Liver (tissue), 9 donors: ENCODE measurements around the gene UPF3A. TPM values are rescaled to one million over a fixed set of nuclear protein-coding genes. Genes with fewer than 3 reads are reported as not detected.

Experiments used
- DNase-seq: peaks from one replicate; pipeline ENCODE4 v3.0.0-alpha.2; 2017; ENCODE audit warnings: low spot score
- H3K27ac ChIP-seq, 2 donors: one replicate each; pipeline ENCODE4 v1.7.0; 2013; ENCODE audit warnings: inconsistent platforms in 2 of 2, low read length in 2 of 2, control low read depth in 1 of 2, low read depth in 1 of 2, mild to moderate bottlenecking in 1 of 2
- H3K27me3 ChIP-seq, 4 donors: one replicate each; pipeline versions ENCODE4 v1.6.1 to v1.7.0; 2013; ENCODE audit warnings: low read length in 3 of 4, inconsistent platforms in 1 of 4, mild to moderate bottlenecking in 1 of 4, moderate library complexity in 1 of 4; ENCODE audit not compliant: control insufficient read depth in 4 of 4, insufficient read depth in 4 of 4
- H3K36me3 ChIP-seq, 4 donors: one replicate each; pipeline versions ENCODE4 v1.6.1 to v1.7.0; 2013; ENCODE audit warnings: low read length in 3 of 4, mild to moderate bottlenecking in 3 of 4, low read depth in 1 of 4, moderate library complexity in 1 of 4; ENCODE audit not compliant: control insufficient read depth in 4 of 4, insufficient read depth in 3 of 4
- H3K4me1 ChIP-seq, 4 donors: one replicate each; pipeline versions ENCODE4 v1.6.1 to v1.7.0; 2013; ENCODE audit warnings: low read length in 3 of 4, mild to moderate bottlenecking in 3 of 4, moderate library complexity in 1 of 4; ENCODE audit not compliant: control insufficient read depth in 4 of 4, insufficient read depth in 4 of 4
- H3K4me3 ChIP-seq, 3 donors: one replicate each; pipeline versions ENCODE4 v1.6.1 to v1.7.0; 2013; ENCODE audit warnings: low read length in 3 of 3, control low read depth in 1 of 3, low read depth in 1 of 3, mild to moderate bottlenecking in 1 of 3
- H3K9ac ChIP-seq, 2 donors: one replicate each; pipeline ENCODE4 v1.7.0; 2013; ENCODE audit warnings: low read length in 2 of 2, mild to moderate bottlenecking in 2 of 2, moderate library complexity in 2 of 2, control low read depth in 1 of 2, low read depth in 1 of 2
- H3K9me3 ChIP-seq, 4 donors: one replicate each; pipeline versions ENCODE4 v1.6.1 to v1.7.0; 2013; ENCODE audit warnings: low read length in 3 of 4; ENCODE audit not compliant: control insufficient read depth in 4 of 4
- ATF3 ChIP-seq: IDR thresholded peaks from 2 replicates; pipeline ENCODE4 v1.6.1; 2016; ENCODE audit warnings: antibody characterized with exemption
- FOXA1 ChIP-seq: IDR thresholded peaks from 2 replicates; pipeline ENCODE4 v1.6.1; 2016; ENCODE audit warnings: antibody characterized with exemption
- FOXA2 ChIP-seq: IDR thresholded peaks from 2 replicates; pipeline ENCODE4 v1.6.1; 2016; ENCODE audit warnings: antibody characterized with exemption
- GABPA ChIP-seq, 2 donors: IDR thresholded peaks in 1 of 2; conservative IDR thresholded peaks in 1 of 2; 2 replicates each; pipeline ENCODE4 v1.6.1; 2016; ENCODE audit warnings: antibody characterized with exemption in 2 of 2, mild to moderate bottlenecking in 1 of 2, moderate library complexity in 1 of 2
- HNF4A ChIP-seq, 2 donors: conservative IDR thresholded peaks; 2 replicates each; pipeline ENCODE4 v1.6.1; 2016; ENCODE audit warnings: antibody characterized with exemption in 2 of 2, mild to moderate bottlenecking in 2 of 2
- HNF4G ChIP-seq: IDR thresholded peaks from 2 replicates; pipeline ENCODE4 v1.6.1; 2016; ENCODE audit warnings: antibody characterized with exemption
- JUND ChIP-seq, 2 donors: IDR thresholded peaks; 2 replicates each; pipeline ENCODE4 v1.6.1; 2016; ENCODE audit warnings: antibody characterized with exemption in 2 of 2
- NR2F2 ChIP-seq: IDR thresholded peaks from 2 replicates; pipeline ENCODE4 v1.6.1; 2016; ENCODE audit warnings: antibody characterized with exemption
- RAD21 ChIP-seq, 2 donors: IDR thresholded peaks; 2 replicates each; pipeline ENCODE4 v1.6.1; 2016; ENCODE audit warnings: antibody characterized with exemption in 2 of 2, mild to moderate bottlenecking in 2 of 2
- RXRA ChIP-seq, 2 donors: IDR thresholded peaks; 2 replicates each; pipeline ENCODE4 v1.6.1; 2017 to 2018; ENCODE audit warnings: antibody characterized with exemption in 2 of 2, mild to moderate bottlenecking in 1 of 2
- SP1 ChIP-seq: IDR thresholded peaks from 2 replicates; pipeline ENCODE4 v1.6.1; 2018; ENCODE audit warnings: antibody characterized with exemption, mild to moderate bottlenecking
- TAF1 ChIP-seq: conservative IDR thresholded peaks from 2 replicates; pipeline ENCODE4 v1.6.1; 2016; ENCODE audit warnings: antibody characterized with exemption, mild to moderate bottlenecking
- YY1 ChIP-seq: IDR thresholded peaks from 2 replicates; pipeline ENCODE4 v1.6.1; 2016; ENCODE audit warnings: antibody characterized with exemption, mild to moderate bottlenecking
- WGBS: extraction: QIAGEN DNeasy Blood & Tissue Kit; methylation state at CpG from one replicate; pipeline ENCODE4 v1.1.7; 2013; 5-methylcytosine and 5-hydroxymethylcytosine counted together
- polyA plus RNA-seq, 2 donors: library from polyadenylated mRNA; stranded (reverse) in 1 of 2; unstranded in 1 of 2; fragments of 200-250 nt in 1 of 2; fragments of >200 nt in 1 of 2; fragmentation: Nextera tagmentation in 1 of 2; extraction: Ambion mirVana in 1 of 2; gene quantifications; one replicate each; pipeline versions ENCODE4 v1.2.1 to v1.2.3, GENCODE V29; 2013 to 2015
- total RNA-seq, 2 donors: library from RNA; depleted of rRNA; stranded (reverse); fragments of >200 nt; gene quantifications; one replicate each; pipeline ENCODE4 v1.2.3, GENCODE V29; 2014
- TF ChIP-seq, protein P1 (sequence below): IDR thresholded peaks from 2 replicates; pipeline ENCODE4 v1.6.1; 2016; ENCODE audit warnings: antibody characterized with exemption
- TF ChIP-seq, protein P2 (sequence below): IDR thresholded peaks from 2 replicates; pipeline ENCODE4 v1.6.1; 2016; ENCODE audit warnings: antibody characterized with exemption, mild to moderate bottlenecking
- TF ChIP-seq, protein P3 (sequence below): IDR thresholded peaks from 2 replicates; pipeline ENCODE4 v1.6.1; 2016; ENCODE audit warnings: antibody characterized with exemption
- donor health status: healthy.
- donor health status: healthy.
- donor health status: healthy.
- donor health status: healthy.
- donor health status: healthy.

Gene UPF3A
- total and polyA plus RNA-seq, 4 donors = 11.0 to 26.5 (median 17.2) TPM

DNA sequence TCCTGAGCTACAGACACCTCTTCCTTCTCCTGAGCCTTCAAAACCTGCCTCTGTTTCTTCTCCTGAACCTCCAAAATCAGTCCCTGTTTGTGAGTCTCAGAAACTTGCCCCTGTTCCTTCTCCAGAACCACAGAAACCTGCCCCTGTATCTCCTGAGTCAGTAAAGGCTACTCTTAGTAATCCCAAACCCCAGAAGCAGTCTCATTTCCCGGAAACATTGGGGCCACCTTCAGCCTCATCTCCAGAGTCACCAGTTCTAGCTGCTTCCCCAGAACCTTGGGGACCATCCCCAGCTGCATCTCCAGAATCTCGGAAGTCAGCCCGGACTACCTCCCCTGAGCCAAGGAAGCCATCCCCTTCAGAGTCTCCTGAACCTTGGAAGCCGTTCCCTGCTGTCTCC, 42.9 kb downstream of the UPF3A start:
- Histone ChIP-seq H3K36me3 (peaks cover 11 to 39% (median 33%) of the 10 kb centered on the region in 4 donors), H3K9me3 (no peaks in the 10 kb centered on the region), H3K27ac (no peak overlapping the region), H3K4me3 (no peak overlapping the region), H3K27me3 (no peaks in the 10 kb centered on the region), H3K9ac (no peak overlapping the region), H3K4me1 (peaks cover 0 to 14% (median 4%) of the 10 kb centered on the region in 4 donors)
- TF ChIP-seq ATF3 (no peak), GABPA (IDR thresholded peaks at IDR 0.05 in 1 of 2, conservative IDR thresholded peaks at IDR 0.05 in 1 of 2) (no peak), YY1 (no peak), JUND (IDR thresholded peaks at IDR 0.05) (no peak), FOXA2 (no peak), HNF4A (conservative IDR thresholded peaks at IDR 0.05) (no peak), HNF4G (no peak), TAF1 (no peak), FOXA1 (no peak), NR2F2 (no peak), RXRA (IDR thresholded peaks at IDR 0.05) (no peak), SP1 (no peak), RAD21 (IDR thresholded peaks at IDR 0.05) (no peak)
- TF ChIP-seq, protein P1, sequence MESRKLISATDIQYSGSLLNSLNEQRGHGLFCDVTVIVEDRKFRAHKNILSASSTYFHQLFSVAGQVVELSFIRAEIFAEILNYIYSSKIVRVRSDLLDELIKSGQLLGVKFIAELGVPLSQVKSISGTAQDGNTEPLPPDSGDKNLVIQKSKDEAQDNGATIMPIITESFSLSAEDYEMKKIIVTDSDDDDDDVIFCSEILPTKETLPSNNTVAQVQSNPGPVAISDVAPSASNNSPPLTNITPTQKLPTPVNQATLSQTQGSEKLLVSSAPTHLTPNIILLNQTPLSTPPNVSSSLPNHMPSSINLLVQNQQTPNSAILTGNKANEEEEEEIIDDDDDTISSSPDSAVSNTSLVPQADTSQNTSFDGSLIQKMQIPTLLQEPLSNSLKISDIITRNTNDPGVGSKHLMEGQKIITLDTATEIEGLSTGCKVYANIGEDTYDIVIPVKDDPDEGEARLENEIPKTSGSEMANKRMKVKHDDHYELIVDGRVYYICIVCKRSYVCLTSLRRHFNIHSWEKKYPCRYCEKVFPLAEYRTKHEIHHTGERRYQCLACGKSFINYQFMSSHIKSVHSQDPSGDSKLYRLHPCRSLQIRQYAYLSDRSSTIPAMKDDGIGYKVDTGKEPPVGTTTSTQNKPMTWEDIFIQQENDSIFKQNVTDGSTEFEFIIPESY = no peak
- TF ChIP-seq, protein P2, sequence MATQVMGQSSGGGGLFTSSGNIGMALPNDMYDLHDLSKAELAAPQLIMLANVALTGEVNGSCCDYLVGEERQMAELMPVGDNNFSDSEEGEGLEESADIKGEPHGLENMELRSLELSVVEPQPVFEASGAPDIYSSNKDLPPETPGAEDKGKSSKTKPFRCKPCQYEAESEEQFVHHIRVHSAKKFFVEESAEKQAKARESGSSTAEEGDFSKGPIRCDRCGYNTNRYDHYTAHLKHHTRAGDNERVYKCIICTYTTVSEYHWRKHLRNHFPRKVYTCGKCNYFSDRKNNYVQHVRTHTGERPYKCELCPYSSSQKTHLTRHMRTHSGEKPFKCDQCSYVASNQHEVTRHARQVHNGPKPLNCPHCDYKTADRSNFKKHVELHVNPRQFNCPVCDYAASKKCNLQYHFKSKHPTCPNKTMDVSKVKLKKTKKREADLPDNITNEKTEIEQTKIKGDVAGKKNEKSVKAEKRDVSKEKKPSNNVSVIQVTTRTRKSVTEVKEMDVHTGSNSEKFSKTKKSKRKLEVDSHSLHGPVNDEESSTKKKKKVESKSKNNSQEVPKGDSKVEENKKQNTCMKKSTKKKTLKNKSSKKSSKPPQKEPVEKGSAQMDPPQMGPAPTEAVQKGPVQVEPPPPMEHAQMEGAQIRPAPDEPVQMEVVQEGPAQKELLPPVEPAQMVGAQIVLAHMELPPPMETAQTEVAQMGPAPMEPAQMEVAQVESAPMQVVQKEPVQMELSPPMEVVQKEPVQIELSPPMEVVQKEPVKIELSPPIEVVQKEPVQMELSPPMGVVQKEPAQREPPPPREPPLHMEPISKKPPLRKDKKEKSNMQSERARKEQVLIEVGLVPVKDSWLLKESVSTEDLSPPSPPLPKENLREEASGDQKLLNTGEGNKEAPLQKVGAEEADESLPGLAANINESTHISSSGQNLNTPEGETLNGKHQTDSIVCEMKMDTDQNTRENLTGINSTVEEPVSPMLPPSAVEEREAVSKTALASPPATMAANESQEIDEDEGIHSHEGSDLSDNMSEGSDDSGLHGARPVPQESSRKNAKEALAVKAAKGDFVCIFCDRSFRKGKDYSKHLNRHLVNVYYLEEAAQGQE = no peak
- TF ChIP-seq, protein P3, sequence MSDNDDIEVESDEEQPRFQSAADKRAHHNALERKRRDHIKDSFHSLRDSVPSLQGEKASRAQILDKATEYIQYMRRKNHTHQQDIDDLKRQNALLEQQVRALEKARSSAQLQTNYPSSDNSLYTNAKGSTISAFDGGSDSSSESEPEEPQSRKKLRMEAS = no peak
- DNase-seq = no peak
- WGBS = 99% methylated on average over 4 of the region's 4 CpGs

- WGBS = 73% methylated on average over 3 of the region's 3 CpGs
- H3K9me3 ChIP-seq = no peaks in the 10 kb centered on the region
- H3K9ac ChIP-seq = no peak overlapping the region
- no peak overlapping the region for H3K27ac ChIP-seq
- no peak for DNase-seq
- TF ChIP-seq JUND (IDR thresholded peaks at IDR 0.05) (no peak), YY1 (no peak), RAD21 (IDR thresholded peaks at IDR 0.05) (no peak)
- H3K27me3 ChIP-seq = no peaks in the 10 kb centered on the region
- H3K36me3 ChIP-seq = peaks cover 11 to 39% (median 33%) of the 10 kb centered on the region in 4 donors
- H3K4me3 ChIP-seq = no peak overlapping the region
- H3K4me1 ChIP-seq = peaks cover 0 to 10% (median 4%) of the 10 kb centered on the region in 4 donors
Observed at GRCh38 chr13:114325729-114326128, 44.3 kb downstream of the UPF3A start.
